ENCODE measurements around the gene OR7D2.

OR7D2 gene

DNA sequence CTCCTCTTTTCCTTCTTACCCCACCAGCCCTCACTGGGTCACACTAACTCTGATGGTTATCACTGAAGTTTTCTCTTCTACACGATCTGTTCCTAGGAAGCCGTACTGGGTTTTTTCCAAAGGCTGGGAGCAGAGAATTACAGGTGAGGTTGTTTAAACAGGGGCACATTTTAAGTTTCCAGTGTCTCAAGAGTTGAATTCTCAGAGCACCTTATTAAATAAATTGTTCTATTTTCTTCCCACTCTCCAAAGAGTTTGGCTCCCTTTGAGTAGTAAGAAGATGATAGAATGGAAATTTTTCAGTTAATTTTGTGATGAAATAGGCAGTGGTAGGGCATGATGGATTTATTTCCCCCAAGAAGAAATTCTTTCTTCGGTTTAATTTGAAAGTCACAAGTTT is 40.7 kb downstream of the OR7D2 start, which contains the start of gene OR7D4:
Gene OR7D4 (minus strand): TSS at position 101 of the 400 bp plus-strand sequence. CDS start 4,752 bp downstream, outside the sequence.
- no peak for FAIRE-seq
